Stimulated activated naive B cell treated with anti-CD40 and anti-IgM and Interleukin-4, amounts not matched to agents 10 μg/mL and 1 μg/mL and 100 μg/mL, for 72 hours (primary cell): ENCODE data around the gene HTR6.

Source experiments
- ATAC-seq, 2 donors: fragments of 150-1000 bp; cut with Tn5 transposase; replicated peaks; 2 replicates each; pipeline ENCODE4 v1.10.0; 2021; ENCODE audit warnings: moderate library complexity in 1 of 2
- DNase-seq: peaks from one replicate; pipeline ENCODE4 v3.0.0; 2021
- H3K27ac Mint-ChIP-seq: one replicate; pipeline ENCODE4 v1.8.0; 2022; ENCODE audit warnings: mild to moderate bottlenecking, mixed read lengths
- H3K27me3 Mint-ChIP-seq, 2 donors: one replicate each; pipeline ENCODE4 v1.8.0; 2022; ENCODE audit warnings: mixed read lengths in 2 of 2
- H3K36me3 Mint-ChIP-seq, 2 donors: one replicate each; pipeline ENCODE4 v1.8.0; 2022; ENCODE audit warnings: mixed read lengths in 2 of 2, mild to moderate bottlenecking in 1 of 2
- H3K4me1 Mint-ChIP-seq, 2 donors: one replicate each; pipeline ENCODE4 v1.8.0; 2022; ENCODE audit warnings: mixed read lengths in 2 of 2, mild to moderate bottlenecking in 1 of 2
- H3K4me3 Mint-ChIP-seq, 2 donors: one replicate each; pipeline ENCODE4 v1.8.0; 2022; ENCODE audit warnings: mild to moderate bottlenecking in 2 of 2, mixed read lengths in 2 of 2, moderate library complexity in 1 of 2
- H3K9me3 Mint-ChIP-seq, 2 donors: one replicate each; pipeline ENCODE4 v1.8.0; 2022; ENCODE audit warnings: mixed read lengths in 2 of 2, mild to moderate bottlenecking in 1 of 2

Gene HTR6

DNA sequence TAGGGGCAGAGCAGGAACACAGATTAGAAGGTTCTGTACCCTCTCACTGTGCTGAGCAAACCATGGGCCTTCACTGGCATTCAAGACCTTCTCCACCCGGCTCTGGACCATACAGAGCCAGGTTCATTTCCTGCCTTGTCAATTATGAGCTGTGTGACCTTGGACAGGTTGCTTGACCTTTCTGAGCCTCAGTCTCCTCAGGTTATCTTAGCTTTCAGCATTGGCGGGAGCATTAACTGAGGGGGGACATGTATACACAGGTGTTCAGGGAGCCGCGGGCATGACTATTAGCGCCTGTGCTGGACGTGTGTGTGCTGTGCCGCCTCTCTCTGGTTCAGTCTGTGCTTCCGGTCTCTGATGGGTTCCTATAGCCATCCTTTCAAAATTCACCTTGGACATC, 32.1 kb downstream of the HTR6 start:
- peaks cover 39 to 53% of the 10 kb centered on the region in 2 donors for H3K36me3 Mint-ChIP-seq
- H3K9me3 Mint-ChIP-seq = peaks cover 3 to 4% of the 10 kb centered on the region in 2 donors
- H3K4me1 Mint-ChIP-seq = peaks cover 7 to 13% of the 10 kb centered on the region in 2 donors
- no peak overlapping the region for H3K27ac Mint-ChIP-seq
- no peak overlapping the region for H3K4me3 Mint-ChIP-seq
- no peak for DNase-seq
- no peak for ATAC-seq
- no peaks in the 10 kb centered on the region for H3K27me3 Mint-ChIP-seq

DNA sequence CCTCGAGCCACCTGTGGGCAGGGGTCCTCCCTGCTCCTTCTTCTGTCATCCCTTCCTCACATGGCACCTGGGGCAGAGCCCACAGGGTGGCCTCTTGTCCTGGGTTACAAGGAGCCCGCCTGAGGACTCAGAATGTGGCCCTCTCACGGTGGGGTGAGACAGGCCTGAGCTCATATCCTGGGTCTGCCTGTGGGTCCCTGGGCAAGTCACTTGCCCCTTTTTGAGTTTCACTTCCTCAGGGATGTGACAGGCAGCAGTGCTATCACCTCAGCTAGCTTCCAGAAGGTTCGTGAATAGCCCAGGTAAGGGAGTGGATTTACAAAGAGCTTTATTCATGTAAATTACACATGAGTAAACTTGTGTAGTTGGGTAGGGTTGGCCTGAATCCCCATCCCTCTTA, 33.5 kb downstream of the HTR6 start:
- peaks cover 3% of the 10 kb centered on the region in 2 donors for H3K9me3 Mint-ChIP-seq
- ATAC-seq = peak; percentile 74 to 84

DNA sequence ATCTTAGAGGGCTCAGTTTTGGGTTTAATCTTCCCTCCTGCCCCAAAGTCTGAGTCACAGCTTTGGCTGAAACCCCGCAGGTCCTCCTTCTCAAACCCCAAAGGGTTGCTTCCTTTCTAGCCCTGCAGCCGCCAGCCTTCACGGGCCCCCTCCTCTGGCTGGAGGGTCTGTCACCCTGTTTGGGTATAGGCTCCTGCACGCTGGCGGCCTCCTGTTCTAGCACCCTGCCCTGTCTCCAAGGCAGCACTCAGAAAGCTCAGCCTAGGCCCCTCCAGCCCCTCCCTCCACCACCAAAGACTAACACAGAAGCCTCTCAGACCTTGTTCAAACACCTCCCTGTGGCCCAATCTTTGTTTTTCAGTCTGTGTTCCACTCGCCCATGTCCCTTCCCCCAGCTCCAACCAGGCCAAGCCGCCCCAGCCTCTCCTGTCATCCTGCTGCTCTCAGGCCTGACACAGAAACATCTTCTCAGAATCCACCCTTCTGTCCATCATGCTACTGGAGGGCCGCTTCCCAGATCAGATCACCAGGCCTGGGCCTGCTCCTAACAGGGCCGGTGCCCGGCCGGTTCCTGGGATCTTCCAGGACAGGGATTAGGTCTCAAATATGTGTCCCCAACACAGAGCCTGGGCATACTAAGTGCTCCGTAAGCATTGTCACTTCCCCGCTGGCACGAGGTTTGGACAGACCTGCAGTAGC, 35.6 kb downstream of the HTR6 start:
- DNase-seq = no peak
- Mint-ChIP-seq H3K27ac (peak overlapping the region; percentile 63), H3K4me3 (no peak overlapping the region), H3K9me3 (peaks cover 3% of the 10 kb centered on the region in 2 donors), H3K36me3 (peaks cover 30 to 33% of the 10 kb centered on the region in 2 donors), H3K4me1 (peaks cover 10 to 13% of the 10 kb centered on the region in 2 donors), H3K27me3 (no peaks in the 10 kb centered on the region)
- no peak for ATAC-seq

More for the DNA sequence above, 33.5 kb downstream of the HTR6 start:
- H3K4me1 Mint-ChIP-seq = peaks cover 7 to 13% of the 10 kb centered on the region in 2 donors
- no peaks in the 10 kb centered on the region for H3K27me3 Mint-ChIP-seq
- H3K4me3 Mint-ChIP-seq = no peak overlapping the region
- peaks cover 36 to 48% of the 10 kb centered on the region in 2 donors for H3K36me3 Mint-ChIP-seq
- peak overlapping the region; percentile 14 for H3K27ac Mint-ChIP-seq
- DNase-seq = no peak

DNA sequence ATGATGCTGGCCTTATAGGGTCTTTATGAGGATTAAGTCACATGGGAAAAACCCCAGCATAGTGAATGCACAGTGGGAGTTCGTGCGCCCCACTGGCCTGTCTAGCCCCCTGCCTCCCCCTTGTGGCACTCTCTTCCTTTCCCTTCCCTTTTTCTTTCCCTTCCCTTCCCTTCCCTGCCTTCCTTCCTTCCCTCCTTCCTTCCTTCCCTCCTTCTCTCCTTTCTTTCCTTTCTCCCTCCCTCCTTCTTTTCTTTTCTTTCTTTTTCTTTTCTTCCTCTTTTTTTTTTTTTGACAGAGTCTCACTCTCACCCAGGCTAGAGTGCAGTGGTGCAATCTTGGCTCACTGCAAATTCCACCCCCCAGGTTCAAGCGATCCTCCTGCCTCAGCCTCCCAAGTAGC, 38.6 kb downstream of the HTR6 start:
- no peak for ATAC-seq
- H3K4me1 Mint-ChIP-seq = peaks cover 5 to 6% of the 10 kb centered on the region in 2 donors
- no peak for DNase-seq
- H3K27ac Mint-ChIP-seq = no peak overlapping the region
- no peaks in the 10 kb centered on the region for H3K9me3 Mint-ChIP-seq
- H3K4me3 Mint-ChIP-seq = no peak overlapping the region
- H3K27me3 Mint-ChIP-seq = no peaks in the 10 kb centered on the region
- H3K36me3 Mint-ChIP-seq = peaks cover 13 to 16% of the 10 kb centered on the region in 2 donors

GRCh38 chr1:19704247-19705113, 39.8 kb downstream of the HTR6 start:
- no peaks in the 10 kb centered on the region for H3K9me3 Mint-ChIP-seq
- H3K4me3 Mint-ChIP-seq = no peak overlapping the region
- H3K4me1 Mint-ChIP-seq = peaks cover 0 to 3% of the 10 kb centered on the region in 2 donors
- H3K36me3 Mint-ChIP-seq = peaks cover 15% of the 10 kb centered on the region in 2 donors
- peak; percentile 15 for DNase-seq
- peak; percentile 61 to 63 for ATAC-seq
- H3K27ac Mint-ChIP-seq = no peak overlapping the region
- H3K27me3 Mint-ChIP-seq = no peaks in the 10 kb centered on the region

DNA sequence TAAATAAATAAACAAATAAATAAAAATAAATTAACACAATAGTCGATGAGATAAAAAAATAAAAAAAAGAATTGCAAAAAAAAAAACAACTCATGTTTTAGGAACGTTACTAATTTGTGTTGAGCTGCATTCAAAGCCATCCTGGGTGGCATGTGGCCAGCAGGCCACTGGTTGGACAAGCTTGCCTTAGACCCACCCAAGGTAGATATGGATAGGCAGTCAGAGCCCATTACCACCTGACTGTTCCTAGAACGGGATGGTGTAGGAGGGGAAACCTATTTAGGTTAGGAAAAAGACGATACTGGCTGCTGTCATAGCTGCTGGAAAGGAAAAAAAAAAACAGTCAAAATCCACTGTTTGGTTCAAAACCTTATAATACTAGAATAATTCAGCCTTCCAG, 40.8 kb downstream of the HTR6 start:
- Mint-ChIP-seq H3K36me3 (peaks cover 12 to 13% of the 10 kb centered on the region in 2 donors), H3K4me1 (peaks cover 0 to 3% of the 10 kb centered on the region in 2 donors), H3K27ac (no peak overlapping the region), H3K4me3 (no peak overlapping the region), H3K27me3 (no peaks in the 10 kb centered on the region), H3K9me3 (no peaks in the 10 kb centered on the region)
- ATAC-seq = no peak
- no peak for DNase-seq

GRCh38 chr1:19706136-19706535, 41.5 kb downstream of the HTR6 start:
- H3K4me1 Mint-ChIP-seq = peaks cover 0 to 3% of the 10 kb centered on the region in 2 donors
- H3K4me3 Mint-ChIP-seq = no peak overlapping the region
- no peaks in the 10 kb centered on the region for H3K27me3 Mint-ChIP-seq
- ATAC-seq (no peak), DNase-seq (no peak)
- no peaks in the 10 kb centered on the region for H3K9me3 Mint-ChIP-seq
- no peak overlapping the region for H3K27ac Mint-ChIP-seq
- H3K36me3 Mint-ChIP-seq = peaks cover 11 to 15% of the 10 kb centered on the region in 2 donors

DNA sequence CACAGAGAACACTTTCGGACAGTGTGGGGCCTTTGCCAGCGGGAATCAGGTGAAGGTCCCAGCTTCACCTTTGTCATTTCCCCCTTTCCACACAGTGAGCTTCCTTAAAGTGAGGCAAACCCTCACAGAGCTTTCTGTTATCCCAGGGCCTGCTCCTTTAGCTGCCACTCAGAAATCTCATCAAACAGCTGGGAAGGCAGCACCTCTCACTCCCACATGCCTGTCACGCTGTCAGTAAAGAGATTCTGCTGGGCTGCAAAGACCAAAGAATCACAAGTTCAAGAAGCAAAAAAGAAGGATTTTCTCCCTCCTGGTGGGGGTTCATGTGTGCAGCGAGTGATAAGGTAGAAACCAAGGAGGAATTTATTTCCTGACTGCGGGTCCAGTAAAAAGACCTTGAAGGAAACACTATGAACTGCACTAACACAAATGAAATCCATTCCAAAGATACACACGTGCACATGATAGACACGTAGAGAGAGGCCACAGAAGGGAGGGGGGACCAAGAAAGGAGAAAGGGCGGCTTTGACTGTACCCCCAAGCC, 44.0 kb downstream of the HTR6 start:
- ATAC-seq = no peak

DNA sequence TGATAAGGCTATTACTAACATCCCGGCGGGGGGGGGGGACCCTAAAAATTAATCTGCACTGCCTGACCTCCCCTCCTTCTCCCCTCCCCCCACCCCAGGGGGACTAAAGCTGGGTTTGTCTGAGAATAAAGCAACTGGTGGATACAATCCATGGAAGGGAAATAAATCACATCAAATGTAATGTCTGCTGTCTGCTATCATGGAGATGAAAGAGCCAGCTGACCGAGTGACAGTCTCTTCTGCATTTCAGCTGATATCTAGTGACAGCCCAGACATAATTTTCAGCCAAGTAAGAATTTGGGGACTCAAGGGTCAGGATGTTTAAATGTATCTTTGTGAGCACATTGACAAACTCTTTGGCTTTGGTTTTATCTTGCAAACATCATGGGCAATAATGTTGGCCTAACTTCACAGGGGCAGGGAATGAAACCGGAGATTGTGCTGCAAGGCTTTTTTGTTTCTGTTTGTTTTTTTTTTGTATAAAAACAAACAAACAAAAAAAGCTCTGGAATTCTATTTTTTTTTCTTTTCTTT, 44.7 kb downstream of the HTR6 start:
- ATAC-seq (no peak), DNase-seq (no peak)
- H3K4me1 Mint-ChIP-seq = peaks cover 0 to 3% of the 10 kb centered on the region in 2 donors
- H3K27me3 Mint-ChIP-seq = no peaks in the 10 kb centered on the region
- no peaks in the 10 kb centered on the region for H3K9me3 Mint-ChIP-seq
- H3K27ac Mint-ChIP-seq = no peak overlapping the region
- peaks cover 13 to 23% of the 10 kb centered on the region in 2 donors for H3K36me3 Mint-ChIP-seq
- no peak overlapping the region for H3K4me3 Mint-ChIP-seq

More for the DNA sequence above, 44.0 kb downstream of the HTR6 start:
- no peak for DNase-seq
- H3K27me3 Mint-ChIP-seq = no peaks in the 10 kb centered on the region
- H3K9me3 Mint-ChIP-seq = no peaks in the 10 kb centered on the region
- no peak overlapping the region for H3K27ac Mint-ChIP-seq
- no peak overlapping the region for H3K4me3 Mint-ChIP-seq
- peaks cover 0 to 3% of the 10 kb centered on the region in 2 donors for H3K4me1 Mint-ChIP-seq
- peaks cover 13 to 21% of the 10 kb centered on the region in 2 donors for H3K36me3 Mint-ChIP-seq

- H3K27ac Mint-ChIP-seq = no peak overlapping the region
- ATAC-seq (no peak), DNase-seq (no peak)
- H3K4me1 Mint-ChIP-seq = peaks cover 5 to 6% of the 10 kb centered on the region in 2 donors
- H3K4me3 Mint-ChIP-seq = no peak overlapping the region
- no peaks in the 10 kb centered on the region for H3K27me3 Mint-ChIP-seq
- H3K9me3 Mint-ChIP-seq = no peaks in the 10 kb centered on the region
- H3K36me3 Mint-ChIP-seq = peaks cover 17 to 29% of the 10 kb centered on the region in 2 donors
Measured at GRCh38 chr1:19710825-19711611, 46.3 kb downstream of the HTR6 start.

DNA sequence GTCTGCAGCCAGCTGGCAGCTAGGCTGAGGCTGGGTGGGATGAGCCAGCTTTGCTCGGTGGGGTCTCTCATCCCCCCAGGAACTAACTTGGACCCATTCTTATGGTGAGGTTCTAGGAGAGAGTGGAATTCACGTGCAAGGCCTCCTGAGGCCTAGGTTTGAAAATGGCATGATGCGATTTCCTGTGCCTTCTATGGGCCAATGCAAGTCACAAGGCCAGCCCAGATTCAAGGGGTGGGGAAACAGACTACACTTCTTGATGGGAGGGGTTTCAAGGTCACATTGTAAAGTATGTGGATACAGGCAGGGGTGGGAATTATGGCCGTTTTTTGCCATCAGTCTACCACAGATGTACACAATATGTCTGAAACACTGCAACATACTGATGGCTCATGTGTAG, 48.3 kb downstream of the HTR6 start:
- Mint-ChIP-seq H3K27ac (no peak overlapping the region), H3K36me3 (peaks cover 17 to 25% of the 10 kb centered on the region in 2 donors), H3K4me3 (no peak overlapping the region), H3K27me3 (no peaks in the 10 kb centered on the region), H3K9me3 (no peaks in the 10 kb centered on the region), H3K4me1 (peaks cover 5 to 6% of the 10 kb centered on the region in 2 donors)
- DNase-seq = no peak
- no peak for ATAC-seq

GRCh38 chr1:19715334-19716203, 50.9 kb downstream of the HTR6 start:
- DNase-seq = peak; percentile 71
- H3K27me3 Mint-ChIP-seq = no peaks in the 10 kb centered on the region
- H3K9me3 Mint-ChIP-seq = no peaks in the 10 kb centered on the region
- H3K27ac Mint-ChIP-seq = no peak overlapping the region
- H3K4me3 Mint-ChIP-seq = no peak overlapping the region
- H3K36me3 Mint-ChIP-seq = peaks cover 9 to 16% of the 10 kb centered on the region in 2 donors
- ATAC-seq = peak; percentile 96 to 98
- H3K4me1 Mint-ChIP-seq = peaks cover 5 to 6% of the 10 kb centered on the region in 2 donors

- Mint-ChIP-seq H3K27ac (no peak overlapping the region), H3K27me3 (no peaks in the 10 kb centered on the region), H3K9me3 (no peaks in the 10 kb centered on the region), H3K36me3 (peaks cover 10 to 25% of the 10 kb centered on the region in 2 donors), H3K4me3 (no peak overlapping the region), H3K4me1 (peaks cover 6 to 7% of the 10 kb centered on the region in 2 donors)
- ATAC-seq (no peak), DNase-seq (no peak)
Measured at GRCh38 chr1:19717467-19717866, 52.8 kb downstream of the HTR6 start.
